SK-N-SH treated with all-trans-retinoic acid at 6 μM for 48 hours (cell line): Measurements from ENCODE around the gene PPP1R12B.

ENCODE experiments used
- ARNTL ChIP-seq: fragments of 450-650 bp; formaldehyde crosslinking; IDR thresholded peaks from 2 replicates; pipeline ENCODE4 v1.5.0; 2020; ENCODE audit warnings: low read depth, mild to moderate bottlenecking, moderate library complexity, borderline replicate concordance
- CREB5 ChIP-seq: fragments of 250-450 bp; sonication (Bioruptor Pico); IDR thresholded peaks from 2 replicates; pipeline ENCODE4 v1.5.1; 2020; ENCODE audit warnings: low read depth, mild to moderate bottlenecking, moderate library complexity
- CSDC2 ChIP-seq: fragments of 250-450 bp; sonication (Bioruptor Pico); IDR thresholded peaks from 2 replicates; pipeline ENCODE4 v1.5.0; 2020; ENCODE audit warnings: mild to moderate bottlenecking, moderate library complexity
- GLIS3 ChIP-seq: fragments of 250-450 bp; sonication (Bioruptor Pico); IDR thresholded peaks from 2 replicates; pipeline ENCODE4 v1.5.0; 2020; ENCODE audit warnings: mild to moderate bottlenecking, moderate library complexity
- PATZ1 ChIP-seq: fragments of 250-450 bp; sonication (Bioruptor Pico); IDR thresholded peaks from 2 replicates; pipeline ENCODE4 v1.8.0; 2020; ENCODE audit warnings: mild to moderate bottlenecking, moderate library complexity, borderline replicate concordance
- POU6F1 ChIP-seq: fragments of 250-450 bp; sonication (Bioruptor Pico); IDR thresholded peaks from 2 replicates; pipeline ENCODE4 v1.8.0; 2021; ENCODE audit warnings: low read depth, mild to moderate bottlenecking, moderate library complexity, borderline replicate concordance
- PPARA ChIP-seq: fragments of 250-450 bp; sonication (Bioruptor Pico); IDR thresholded peaks from 2 replicates; pipeline ENCODE4 v1.5.0; 2020; ENCODE audit warnings: mild to moderate bottlenecking, borderline replicate concordance
- SNAI2 ChIP-seq: fragments of 250-450 bp; sonication (Bioruptor Pico); IDR thresholded peaks from 2 replicates; pipeline ENCODE4 v1.5.0; 2020; ENCODE audit warnings: mild to moderate bottlenecking, moderate library complexity
- TOX ChIP-seq: fragments of 250-450 bp; sonication (Bioruptor Pico); IDR thresholded peaks from 2 replicates; pipeline ENCODE4 v1.8.0; 2021; ENCODE audit warnings: mild to moderate bottlenecking, moderate library complexity, borderline replicate concordance
- TSHZ2 ChIP-seq: fragments of 250-450 bp; sonication (Bioruptor Pico); IDR thresholded peaks from 2 replicates; pipeline ENCODE4 v1.5.0; 2020; ENCODE audit warnings: mild to moderate bottlenecking, moderate library complexity
- ZC3H10 ChIP-seq: fragments of 250-450 bp; sonication (Bioruptor Pico); IDR thresholded peaks from 2 replicates; pipeline ENCODE4 v1.5.1; 2021; ENCODE audit warnings: mild to moderate bottlenecking, moderate library complexity
- ZNF8 ChIP-seq: fragments of 450-650 bp; formaldehyde crosslinking; IDR thresholded peaks from 2 replicates; pipeline ENCODE4 v1.5.0; 2020; ENCODE audit warnings: mild to moderate bottlenecking, moderate library complexity

GRCh38 chr1:202452508-202452907 lies 104.0 kb downstream of the PPP1R12B start:
- no peak for TF ChIP-seq CSDC2 (CRISPR knock-in tag)
- no peak for TF ChIP-seq TSHZ2 (CRISPR knock-in tag)
- TF ChIP-seq SNAI2, result no peak
- TF ChIP-seq PATZ1 (CRISPR knock-in tag), result no peak
- no peak for TF ChIP-seq CREB5 (CRISPR knock-in tag)
- TF ChIP-seq TOX (CRISPR knock-in tag), result no peak
- TF ChIP-seq ZNF8 (CRISPR knock-in tag), result no peak
- TF ChIP-seq ARNTL (CRISPR knock-in tag), result no peak
- TF ChIP-seq PPARA (CRISPR knock-in tag), result no peak
- no peak for TF ChIP-seq GLIS3 (CRISPR knock-in tag)
- TF ChIP-seq POU6F1, result no peak
- TF ChIP-seq ZC3H10, result no peak
